ENCODE measurements around the gene APOO. TPM values are rescaled to one million over a fixed set of nuclear protein-coding genes. Genes with fewer than 3 reads are reported as not detected.

APOO gene
- total and polyA plus RNA-seq, 2 experiments from 2014 or later: 32.8 to 72.4 TPM

- TF ChIP-seq ZNF462 (CRISPR knock-in tag; IDR thresholded peaks at IDR 0.05) (no peak), EZH2phosphoT487 (IDR thresholded peaks at IDR 0.05; ENCODE audit: unreplicated experiment) (no peak), EZH2 (IDR thresholded peaks at IDR 0.05; ENCODE audit: low read depth, unreplicated experiment) (no peak), REST (IDR thresholded peaks at IDR 0.05; ENCODE audit: unreplicated experiment) (no peak)
Measured at GRCh38 chrX:23841847-23842522, 65.8 kb downstream of the APOO start (continued).

- Histone ChIP-seq H3K36me3 (ENCODE audit: insufficient read depth) (no peaks in the 10 kb centered on the region), H2AFZ (no peak overlapping the region), H3K79me2 (replicated peaks; ENCODE audit: insufficient read depth) (no peaks in the 10 kb centered on the region), H4K20me1 (replicated peaks; ENCODE audit: insufficient read depth) (no peaks in the 10 kb centered on the region), H3K9me2 (ENCODE audit: insufficient read depth) (no peaks in the 10 kb centered on the region), H3K4me2 (no peak overlapping the region), H3F3A (replicated peaks; ENCODE audit: low read depth) (no peaks in the 10 kb centered on the region), H3K4me3 (no peak overlapping the region), H3K27me3 (ENCODE audit: insufficient read depth) (no peaks in the 10 kb centered on the region), H3K4me1 (ENCODE audit: insufficient read depth) (peaks cover 3% of the 10 kb centered on the region; the same call in 1 of the 2 replicates), H3K27ac (ENCODE audit: low read depth) (peak overlapping the region; percentile 53; the same call in 1 of the 2 replicates)
- no peak for TF ChIP-seq CTCF (conservative IDR thresholded peaks at IDR 0.05; ENCODE audit: low read depth in 2 of 2)
- no peak for TF ChIP-seq CREB1 (CRISPR knock-in tag; IDR thresholded peaks at IDR 0.05; ENCODE audit: low read depth)
- no peak for TF ChIP-seq STAT1 (IDR thresholded peaks at IDR 0.05; ENCODE audit: unreplicated experiment)
- H3K4me3 Mint-ChIP-seq: no peak overlapping the region
- H3K4me1 Mint-ChIP-seq: peaks cover 24% of the 10 kb centered on the region
- H3K27me3 Mint-ChIP-seq (ENCODE audit: insufficient read depth, low read depth, poor library complexity): no peaks in the 10 kb centered on the region
- H3K27ac Mint-ChIP-seq: peak overlapping the region; percentile 80; the same call in 1 of the 2 replicates
- ATAC-seq: no peak
- peak; percentile 18 for DNase-seq (ENCODE audit: low spot score)
- no peaks in the 10 kb centered on the region for H3K36me3 Mint-ChIP-seq (ENCODE audit: low read depth)
- H3K9me3 Mint-ChIP-seq: no peaks in the 10 kb centered on the region
Measured at GRCh38 chrX:23840674-23841073, 67.1 kb downstream of the APOO start.
